OCI-LY7 (cell line): ENCODE results near the gene WTAP.

Source experiments
- EZH2phosphoT487 ChIP-seq: fragments of 200-600 bp; sonication (generic); IDR thresholded peaks from 2 replicates; pipeline ENCODE4 v1.6.1; 2018; ENCODE audit warnings: low read depth, borderline replicate concordance, mild to moderate bottlenecking, mixed run types, antibody characterized with exemption, low read length, moderate library complexity, mixed read lengths
- TF ChIP-seq, protein P1 (sequence below): fragments of 200-600 bp; sonication (generic); conservative IDR thresholded peaks from 2 replicates; pipeline ENCODE4 v1.5.1; 2014; ENCODE audit warnings: mild to moderate bottlenecking, antibody characterized with exemption, low read length, moderate library complexity, mixed read lengths

DNA sequence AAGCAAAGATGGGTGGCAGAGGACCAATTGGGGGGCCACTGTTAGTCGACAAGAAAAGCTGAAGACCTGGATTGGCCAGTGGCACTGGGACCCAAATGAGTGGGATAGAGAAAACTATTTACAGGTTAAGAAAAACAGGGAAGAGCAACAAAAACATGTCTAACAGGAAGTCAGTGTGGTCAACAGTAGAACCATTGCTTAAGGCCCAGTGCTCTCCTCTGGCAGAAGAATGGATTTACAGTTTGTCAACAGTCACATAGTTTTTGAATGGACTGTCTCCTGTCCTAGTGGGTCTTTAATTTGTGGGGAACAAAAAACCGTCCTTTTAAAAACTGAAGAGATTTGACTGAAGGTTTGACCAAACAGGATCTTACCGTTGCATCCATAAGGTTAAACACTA is 12.1 kb upstream of the WTAP start:
- TF ChIP-seq, protein P1, sequence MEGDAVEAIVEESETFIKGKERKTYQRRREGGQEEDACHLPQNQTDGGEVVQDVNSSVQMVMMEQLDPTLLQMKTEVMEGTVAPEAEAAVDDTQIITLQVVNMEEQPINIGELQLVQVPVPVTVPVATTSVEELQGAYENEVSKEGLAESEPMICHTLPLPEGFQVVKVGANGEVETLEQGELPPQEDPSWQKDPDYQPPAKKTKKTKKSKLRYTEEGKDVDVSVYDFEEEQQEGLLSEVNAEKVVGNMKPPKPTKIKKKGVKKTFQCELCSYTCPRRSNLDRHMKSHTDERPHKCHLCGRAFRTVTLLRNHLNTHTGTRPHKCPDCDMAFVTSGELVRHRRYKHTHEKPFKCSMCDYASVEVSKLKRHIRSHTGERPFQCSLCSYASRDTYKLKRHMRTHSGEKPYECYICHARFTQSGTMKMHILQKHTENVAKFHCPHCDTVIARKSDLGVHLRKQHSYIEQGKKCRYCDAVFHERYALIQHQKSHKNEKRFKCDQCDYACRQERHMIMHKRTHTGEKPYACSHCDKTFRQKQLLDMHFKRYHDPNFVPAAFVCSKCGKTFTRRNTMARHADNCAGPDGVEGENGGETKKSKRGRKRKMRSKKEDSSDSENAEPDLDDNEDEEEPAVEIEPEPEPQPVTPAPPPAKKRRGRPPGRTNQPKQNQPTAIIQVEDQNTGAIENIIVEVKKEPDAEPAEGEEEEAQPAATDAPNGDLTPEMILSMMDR: no peak
- TF ChIP-seq EZH2phosphoT487: no peak
